HepG2 (cell line): ENCODE measurements around the gene MRPL54. TPM values are rescaled to one million over a fixed set of nuclear protein-coding genes. Genes with fewer than 3 reads are reported as not detected.

Source experiments
- ATAC-seq: fragments of 200-7000 bp; cut with Tn5 transposase; 3 replicates; pipeline ENCODE4 v1.9.1; 2020; ENCODE audit warnings: mild to moderate bottlenecking, moderate library complexity
- BruUV-seq: library from RNA; stranded (reverse); fragments of 400-500 nt; replicated peaks from 2 replicates; lab custom pipeline; 2021; lab: Mats Ljungman, UMichigan
- CTCF ChIA-PET: fragments of 300-600 bp; formaldehyde crosslinking; extraction: SDS; loops from one replicate; lab custom pipeline; 2021; ENCODE audit warnings: low total read pairs, inconsistent platforms, low intra/inter-chr PET ratio; lab: Yijun Ruan, JAX
- POLR2A ChIA-PET: fragments of 350-600 bp; sonication (Branson Sonifier 250); formaldehyde crosslinking; loops from one replicate; lab custom pipeline; 2020; ENCODE audit warnings: antibody characterized with exemption, inconsistent platforms; lab: Yijun Ruan, JAX
- DNase-seq: peaks from one replicate; pipeline ENCODE4 v3.0.0-alpha.2; 2015; ENCODE audit warnings: low spot score
- FAIRE-seq: peaks from 3 replicates; lab custom pipeline; 2011; peaks lifted over from hg19 to GRCh38; lab: Jason Lieb, UNC
- H2AFZ ChIP-seq: one replicate; pipeline ENCODE4 v1.6.1; 2011; ENCODE audit warnings: low read length, inconsistent platforms
- H3K27ac ChIP-seq: fragments of 300-600 bp; 3 replicates; pipeline ENCODE4 v1.8.0; 2011; ENCODE audit warnings: mixed run types, mild to moderate bottlenecking, mixed read lengths, low read length, inconsistent platforms; ENCODE audit not compliant: insufficient read depth; ENCODE audit errors: extremely low read length
- H3K27me3 ChIP-seq, 2 experiments: fragments of 200-600 bp in 1 of 2; 2 replicates in 1 of 2; 3 replicates in 1 of 2; pipeline versions ENCODE4 v1.6.0 to v1.8.0; 2011; ENCODE audit warnings: low read length in 2 of 2, mild to moderate bottlenecking in 2 of 2, moderate library complexity in 2 of 2, inconsistent platforms in 1 of 2; ENCODE audit not compliant: insufficient read depth in 2 of 2, control insufficient read depth in 1 of 2
- H3K36me3 ChIP-seq, 2 experiments: fragments of 200-600 bp in 1 of 2; replicated peaks in 1 of 2; 2 replicates in 1 of 2; 3 replicates in 1 of 2; pipeline versions ENCODE4 v1.5.1 to v1.8.0; 2011; ENCODE audit warnings: low read length in 2 of 2, inconsistent platforms in 1 of 2; ENCODE audit not compliant: insufficient read depth in 2 of 2, control insufficient read depth in 1 of 2
- H3K4me1 ChIP-seq: 2 replicates; pipeline ENCODE4 v1.5.1; 2012; ENCODE audit warnings: low read length, inconsistent platforms; ENCODE audit not compliant: insufficient read depth
- H3K4me2 ChIP-seq: 2 replicates; pipeline ENCODE4 v1.6.0; 2011; ENCODE audit warnings: low read depth, low read length, inconsistent platforms
- H3K4me3 ChIP-seq, 3 experiments: fragments of 200-600 bp in 1 of 3; sonication (generic), shearing (Covaris generic) in 1 of 3; replicated peaks in 1 of 3; 2 replicates each; pipeline ENCODE4 v1.5.1; 2011 to 2016; ENCODE audit warnings: low read length in 3 of 3, inconsistent platforms in 2 of 3, low read depth in 2 of 3, mild to moderate bottlenecking in 2 of 3, control low read depth in 1 of 3, mixed read lengths in 1 of 3; ENCODE audit not compliant: insufficient read depth in 1 of 3
- H3K79me2 ChIP-seq: one replicate; pipeline ENCODE4 v1.6.1; 2011; ENCODE audit warnings: low read length, inconsistent platforms; ENCODE audit not compliant: insufficient read depth
- H3K9ac ChIP-seq: 2 replicates; pipeline ENCODE4 v1.6.0; 2011; ENCODE audit warnings: mild to moderate bottlenecking, low read depth, low read length, inconsistent platforms; ENCODE audit not compliant: insufficient read depth
- H3K9me3 ChIP-seq: 2 replicates; pipeline ENCODE4 v1.5.1; 2012; ENCODE audit warnings: mild to moderate bottlenecking, low read length
- H4K20me1 ChIP-seq: 2 replicates; pipeline ENCODE4 v1.6.0; 2011; ENCODE audit warnings: inconsistent platforms, mild to moderate bottlenecking, low read length, moderate library complexity; ENCODE audit not compliant: insufficient read depth
- AGO2 ChIP-seq: fragments of 200-400 bp; formaldehyde crosslinking; optimal IDR thresholded peaks from 2 replicates; pipeline ENCODE3; 2017; ENCODE audit warnings: mild to moderate bottlenecking, low read depth, low read length, moderate library complexity
- MYNN ChIP-seq: sonication (generic); formaldehyde crosslinking; IDR thresholded peaks from 2 replicates; pipeline ENCODE4 v1.4.0; 2020; ENCODE audit warnings: mild to moderate bottlenecking, low read depth, missing genetic modification reagents
- ZFP36 ChIP-seq: fragments of 150-350 bp; IDR thresholded peaks from 2 replicates; pipeline ENCODE4 v1.6.1; 2018; ENCODE audit warnings: borderline replicate concordance, low read length, low read depth; ENCODE audit not compliant: partially characterized antibody
- whole genome bisulfite sequencing: methylation state at CpG from one replicate; pipeline ENCODE4 v1.1.6; 2017; ENCODE audit warnings: low lambda C conversion rate; 5-methylcytosine and 5-hydroxymethylcytosine counted together
- in situ Hi-C: cut with HindIII; loops from 2 replicates; pipeline ENCODE4 v1.10.0; 2017; ENCODE audit warnings: low pct_unique_long_range_greater_than_20kb; ENCODE audit not compliant: extremely low pct_ligation_motif_present
- intact Hi-C: fragments of 100-400 bp; cut with micrococcal nuclease; formaldehyde crosslinking; loops from one replicate; pipeline ENCODE4 v1.10.0; 2022; ENCODE audit not compliant: unreplicated experiment
- polyA plus RNA-seq, 8 experiments: library from polyadenylated mRNA; depleted of rRNA in 3 of 8; stranded (reverse) in 7 of 8; unstranded in 1 of 8; fragments of >200 nt; fragmentation: Illumina TruSeq in 4 of 8; extraction: Trizol in 4 of 8; gene quantifications; 2 replicates each; pipeline versions ENCODE4 v1.2.1 to v1.2.3, GENCODE V29; 2011 to 2016; ENCODE audit warnings: low read depth in 4 of 8, missing spikeins in 1 of 8, mixed read lengths in 1 of 8; ENCODE audit not compliant: insufficient read depth in 1 of 8
- total RNA-seq, 5 experiments: library from RNA; depleted of rRNA; stranded (reverse); fragments of >200 nt; fragmentation: Illumina TruSeq; extraction: Trizol; gene quantifications; 2 replicates each; pipeline ENCODE4 v1.2.3, GENCODE V29; 2016; ENCODE audit warnings: low read depth in 1 of 5
- TF ChIP-seq, protein P1 (sequence below): sonication (generic); formaldehyde crosslinking; IDR thresholded peaks from 2 replicates; pipeline ENCODE4 v1.4.0; 2020; ENCODE audit warnings: mild to moderate bottlenecking, missing genetic modification reagents

MRPL54 gene
- total and polyA plus RNA-seq, 2 of the 13 experiments (the other 11 are each of a cell fraction or from before 2014, with no cell fraction given) = 36.8 to 66.9 TPM

DNA sequence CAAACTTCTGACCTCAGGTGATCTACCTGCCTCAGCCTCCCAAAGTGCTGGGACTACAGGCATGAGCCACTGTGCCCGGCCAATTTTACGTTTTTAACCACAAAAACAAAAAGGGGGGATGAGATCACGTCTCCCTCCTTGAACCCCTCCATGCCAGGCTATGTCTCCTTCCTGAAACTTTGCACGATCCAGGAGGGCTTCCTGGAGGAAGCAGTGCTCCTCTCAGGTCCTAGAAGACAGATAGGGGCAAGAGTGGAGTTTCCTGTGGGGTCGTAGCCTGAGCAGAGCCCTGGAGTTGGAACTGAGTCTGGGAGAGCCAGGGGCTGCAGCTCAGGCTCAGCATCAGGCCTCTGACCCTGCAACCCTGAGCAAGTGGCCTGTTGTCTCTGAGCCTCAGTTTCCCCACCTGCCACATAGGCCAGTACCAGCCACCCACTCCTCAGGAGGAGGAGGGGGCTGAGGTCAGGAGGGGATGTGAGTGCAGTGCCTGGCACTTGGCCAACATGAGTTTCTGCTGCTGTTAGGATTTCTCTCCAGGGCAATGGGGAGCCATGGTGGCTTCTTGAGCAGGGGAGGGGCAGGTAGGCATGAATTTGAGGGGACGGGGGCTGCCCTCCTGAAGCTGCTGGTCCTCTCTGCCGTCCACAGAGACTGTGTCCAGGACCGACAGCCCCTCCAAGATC, 17.0 kb upstream of the MRPL54 start:
- no peaks in the 10 kb centered on the region for H3K9me3 ChIP-seq
- no peak for ATAC-seq
- CTCF ChIA-PET = no interaction called here
- no peak overlapping the region for H2AFZ ChIP-seq
- TF ChIP-seq, protein P1, sequence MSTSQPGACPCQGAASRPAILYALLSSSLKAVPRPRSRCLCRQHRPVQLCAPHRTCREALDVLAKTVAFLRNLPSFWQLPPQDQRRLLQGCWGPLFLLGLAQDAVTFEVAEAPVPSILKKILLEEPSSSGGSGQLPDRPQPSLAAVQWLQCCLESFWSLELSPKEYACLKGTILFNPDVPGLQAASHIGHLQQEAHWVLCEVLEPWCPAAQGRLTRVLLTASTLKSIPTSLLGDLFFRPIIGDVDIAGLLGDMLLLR = no peak
- peak; percentile 31 for TF ChIP-seq ZFP36
- H3K4me1 ChIP-seq = no peaks in the 10 kb centered on the region
- peaks cover 0 to 2% of the 10 kb centered on the region in 2 experiments; a peak in 2 of 5 replicates for H3K36me3 ChIP-seq
- no peak overlapping the region for H3K4me3 ChIP-seq
- no peak overlapping the region for H3K4me2 ChIP-seq
- no peaks in the 10 kb centered on the region for H3K27me3 ChIP-seq
- H3K27ac ChIP-seq = no peak overlapping the region
- WGBS = 71% methylated on average over 8 of the region's 8 CpGs
- H4K20me1 ChIP-seq = no peaks in the 10 kb centered on the region
- DNase-seq = no peak
- intact Hi-C loops = no loop called here
- POLR2A ChIA-PET = no interaction called here
- no peaks in the 10 kb centered on the region for H3K79me2 ChIP-seq
- in situ Hi-C loops = no loop called here
- no peak overlapping the region for H3K9ac ChIP-seq
- FAIRE-seq = no peak
- no TSS peak for BruUV-seq

DNA sequence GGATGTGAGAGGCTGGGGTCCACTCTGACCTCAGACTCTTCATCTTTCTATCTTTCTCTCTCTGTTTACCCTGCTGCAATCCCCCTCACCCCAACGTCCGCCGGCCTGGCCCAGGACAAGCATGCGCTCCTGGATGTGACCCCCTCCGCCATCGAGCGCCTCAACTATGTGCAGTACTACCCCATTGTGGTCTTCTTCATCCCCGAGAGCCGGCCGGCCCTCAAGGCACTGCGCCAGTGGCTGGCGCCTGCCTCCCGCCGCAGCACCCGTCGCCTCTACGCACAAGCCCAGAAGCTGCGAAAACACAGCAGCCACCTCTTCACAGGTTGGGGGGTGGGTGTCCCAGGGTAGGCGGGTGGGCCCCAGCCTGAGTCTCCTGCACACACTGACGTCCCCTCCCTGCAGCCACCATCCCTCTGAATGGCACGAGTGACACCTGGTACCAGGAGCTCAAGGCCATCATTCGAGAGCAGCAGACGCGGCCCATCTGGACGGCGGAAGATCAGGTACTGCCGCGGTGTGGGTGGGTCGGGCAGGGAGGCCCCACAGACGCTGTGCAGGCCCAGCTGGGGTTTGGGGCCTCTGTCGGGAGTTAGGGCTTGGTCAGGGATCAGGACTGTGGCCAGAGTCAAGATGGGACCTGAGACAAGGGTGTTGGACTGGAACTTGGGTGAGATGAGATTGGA, 16.0 kb upstream of the MRPL54 start:
- TF ChIP-seq AGO2 = peak; percentile 44
- no peak for TF ChIP-seq MYNN (CRISPR knock-in tag)
- ChIA-PET POLR2A (interaction anchor here (0.6 to 0.7 kb wide), 2 partner anchors 15 to 1321 kb away, joined by 3 to 6 read pairs; partner anchors contain the start of gene APBA3), CTCF (no interaction called here)
- H3K4me3 ChIP-seq = no peak overlapping the region
- no peaks in the 10 kb centered on the region for H3K9me3 ChIP-seq
- H3K27me3 ChIP-seq = no peaks in the 10 kb centered on the region
- no peak overlapping the region for H2AFZ ChIP-seq
- FAIRE-seq (no peak), DNase-seq (no peak), ATAC-seq (no peak)
- intact Hi-C loops = no loop called here
- no peak overlapping the region for H3K9ac ChIP-seq
- H3K36me3 ChIP-seq = peaks cover 0 to 4% of the 10 kb centered on the region in 2 experiments; a peak in 2 of 5 replicates
- H4K20me1 ChIP-seq = no peaks in the 10 kb centered on the region
- no peak overlapping the region for H3K27ac ChIP-seq
- no peaks in the 10 kb centered on the region for H3K79me2 ChIP-seq
- no peak overlapping the region for H3K4me2 ChIP-seq
- no peaks in the 10 kb centered on the region for H3K4me1 ChIP-seq
- whole genome bisulfite sequencing = 95% methylated on average over 19 of the region's 31 CpGs
- in situ Hi-C loops = no loop called here
- BruUV-seq = no TSS peak
